Keratinocyte (primary cell): ENCODE data around the gene SRP68.

Source experiments
- CTCF ChIP-seq, 3 experiments: IDR thresholded peaks in 1 of 3; conservative IDR thresholded peaks in 1 of 3; optimal IDR thresholded peaks in 1 of 3; 2 replicates in 2 of 3; 3 replicates in 1 of 3; pipeline versions ENCODE3 to v1.5.1; 2011; ENCODE audit warnings: low read length in 3 of 3, mild to moderate bottlenecking in 3 of 3, moderate library complexity in 2 of 3, control low read depth in 1 of 3, inconsistent platforms in 1 of 3; ENCODE audit not compliant: insufficient read depth in 2 of 3; ENCODE audit errors: extremely low read depth in 1 of 3
- EZH2 ChIP-seq: IDR thresholded peaks from one replicate; pipeline ENCODE4 v1.6.1; 2012; ENCODE audit warnings: inconsistent platforms, mild to moderate bottlenecking, low read length, moderate library complexity

DNA sequence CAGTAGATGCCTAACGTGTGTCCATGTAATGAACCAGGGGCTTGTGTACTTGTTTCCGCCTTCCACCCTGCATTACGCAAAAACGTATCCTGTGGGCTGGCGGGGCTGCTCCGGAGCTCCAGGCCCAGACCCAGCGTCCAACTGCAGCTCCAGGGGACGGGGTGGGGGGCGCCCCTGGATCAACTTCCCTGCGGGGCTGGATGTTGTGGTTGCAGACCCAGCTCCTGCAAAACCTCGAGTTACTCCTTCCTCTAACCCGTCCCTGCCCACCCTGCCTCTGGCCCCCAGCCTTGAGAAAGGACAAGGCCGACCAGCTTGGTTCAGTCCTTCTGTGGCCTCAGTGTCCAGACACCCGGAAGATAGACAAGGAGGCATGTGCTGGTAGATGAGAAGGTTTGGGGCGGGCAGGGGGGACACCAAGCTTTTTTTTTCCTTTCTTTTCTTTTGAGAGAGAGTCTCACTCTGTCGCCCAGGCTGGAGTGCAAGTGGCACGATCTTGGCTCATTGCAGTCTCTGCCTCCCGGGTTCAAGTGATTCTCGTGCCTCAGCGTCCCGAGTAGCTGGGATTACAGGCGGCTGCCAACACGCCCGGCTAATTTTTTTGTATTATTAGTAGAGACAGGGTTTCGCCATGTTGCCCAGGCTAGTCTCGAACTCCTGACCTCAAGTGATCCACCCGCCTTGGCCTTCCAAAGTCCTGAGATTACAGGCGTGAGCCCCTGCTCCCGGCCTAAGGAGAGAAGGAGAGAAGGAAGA is 32.0 kb upstream of the SRP68 start:
- TF ChIP-seq CTCF (optimal IDR thresholded peaks at IDR 0.05 in 1 of 3, IDR thresholded peaks at IDR 0.05 in 1 of 3, conservative IDR thresholded peaks at IDR 0.05 in 1 of 3; ENCODE audit: extremely low read depth in 1 of 3, insufficient read depth in 2 of 3, low read length in 3 of 3), result no peak
- no peak for TF ChIP-seq EZH2
